ENCODE data around the gene ARHGAP30.

ARHGAP30 gene

GRCh38 chr1:161089251-161089924 lies 19.7 kb upstream of the ARHGAP30 start, which contains the start of gene NECTIN4:
TSS of gene NECTIN4 (minus strand) at chr1:161089558. CDS start at chr1:161089296, 262 bp downstream.
- DNase-seq: no peak

GRCh38 chr1:161088587-161089110 lies 19.0 kb upstream of the ARHGAP30 start:
- DNase-seq: no peak

GRCh38 chr1:161086457-161086856 lies 16.8 kb upstream of the ARHGAP30 start:
- DNase-seq: no peak

GRCh38 chr1:161085165-161085564 lies 15.5 kb upstream of the ARHGAP30 start:
- no peak for DNase-seq

- DNase-seq: no peak
Observed at GRCh38 chr1:161084597-161084988, 14.9 kb upstream of the ARHGAP30 start.

GRCh38 chr1:161083748-161084596 lies 14.3 kb upstream of the ARHGAP30 start:
- DNase-seq: no peak

- DNase-seq: no peak
Observed at GRCh38 chr1:161082996-161083747, 13.5 kb upstream of the ARHGAP30 start.

- no peak for DNase-seq
Observed at GRCh38 chr1:161082483-161082882, 12.8 kb upstream of the ARHGAP30 start.

- DNase-seq: no peak
Observed at GRCh38 chr1:161081519-161081918, 11.8 kb upstream of the ARHGAP30 start.

- no peak for DNase-seq
Observed at GRCh38 chr1:161080441-161081405, 11.0 kb upstream of the ARHGAP30 start.

GRCh38 chr1:161079436-161080110 lies 9.9 kb upstream of the ARHGAP30 start:
- no peak for DNase-seq

GRCh38 chr1:161077426-161077825 lies 7.7 kb upstream of the ARHGAP30 start:
- DNase-seq: no peak

- DNase-seq: no peak
Observed at GRCh38 chr1:161076410-161076809, 6.7 kb upstream of the ARHGAP30 start.

GRCh38 chr1:161074676-161075368 lies 5.1 kb upstream of the ARHGAP30 start:
- DNase-seq: no peak

- no peak for DNase-seq
Observed at GRCh38 chr1:161073474-161074121, 3.9 kb upstream of the ARHGAP30 start.

GRCh38 chr1:161072751-161073449 lies 3.2 kb upstream of the ARHGAP30 start:
- no peak for DNase-seq

- DNase-seq: peak; percentile 7
Observed at GRCh38 chr1:161071886-161072371, 2.2 kb upstream of the ARHGAP30 start.

- DNase-seq: no peak
Observed at GRCh38 chr1:161070761-161071160, 1.1 kb upstream of the ARHGAP30 start.

- no peak for DNase-seq
Observed at GRCh38 chr1:161069241-161069640, 450 bp downstream of the ARHGAP30 start.
